Measurements from ENCODE around the gene SH3BGRL3. TPM values are rescaled to one million over a fixed set of nuclear protein-coding genes. Genes with fewer than 3 reads are reported as not detected.
"Not testable (repeated sequence)": the region's sequence is repeated elsewhere in the genome, so short reads cannot be mapped to it uniquely, and the experiment has no call there.

Gene SH3BGRL3
- total and polyA plus RNA-seq, 3 experiments from 2014 or later, result 447 to 1,786 (median 472) TPM

- Mint-ChIP-seq H3K36me3 (peaks cover 0 to 4% (median 0%) of the 10 kb centered on the region in 3 donors), H3K4me3 (peak overlapping the region; percentile 54 to 99 (median 95)), H3K27me3 (no peaks in the 10 kb centered on the region), H3K9me3 (no peaks in the 10 kb centered on the region), H3K27ac (peak overlapping the region; percentile 79 to 93 (median 85)), H3K4me1 (peaks cover 30 to 34% (median 32%) of the 10 kb centered on the region in 3 donors)
- POLR2A ChIA-PET, result interaction anchor here (0.6 to 2.7 kb wide), 7 partner anchors 11 to 125 kb away, joined by 3 to 28 read pairs (median 6); partner anchors contain the start of genes CD52 and DHDDS
- CTCF ChIA-PET, result interaction anchor here (0.8 to 32.6 kb wide), 6 partner anchors 8 to 74 kb away, joined by 3 to 840 read pairs (median 4); partner anchors contain the start of genes CD52, CEP85 and SH3BGRL3
- Histone ChIP-seq H3K4me1 (ENCODE audit: insufficient read depth, low read length) (peaks cover 35% of the 10 kb centered on the region), H3K27ac (ENCODE audit: low read depth, low read length) (peak overlapping the region; percentile 13), H3K9me3 (ENCODE audit: low read length) (no peaks in the 10 kb centered on the region), H3K36me3 (ENCODE audit: insufficient read depth, low read length) (no peaks in the 10 kb centered on the region), H3K4me3 (ENCODE audit: low read length) (peak overlapping the region; percentile 56), H3K27me3 (ENCODE audit: insufficient read depth, low read length, poor library complexity, severe bottlenecking) (no peaks in the 10 kb centered on the region)
- peak in 1 of 5 donors; percentile 66 for DNase-seq
These were observed 27.5 kb downstream of the SH3BGRL3 start for GRCh38 chr1:26307363-26307781.

DNA sequence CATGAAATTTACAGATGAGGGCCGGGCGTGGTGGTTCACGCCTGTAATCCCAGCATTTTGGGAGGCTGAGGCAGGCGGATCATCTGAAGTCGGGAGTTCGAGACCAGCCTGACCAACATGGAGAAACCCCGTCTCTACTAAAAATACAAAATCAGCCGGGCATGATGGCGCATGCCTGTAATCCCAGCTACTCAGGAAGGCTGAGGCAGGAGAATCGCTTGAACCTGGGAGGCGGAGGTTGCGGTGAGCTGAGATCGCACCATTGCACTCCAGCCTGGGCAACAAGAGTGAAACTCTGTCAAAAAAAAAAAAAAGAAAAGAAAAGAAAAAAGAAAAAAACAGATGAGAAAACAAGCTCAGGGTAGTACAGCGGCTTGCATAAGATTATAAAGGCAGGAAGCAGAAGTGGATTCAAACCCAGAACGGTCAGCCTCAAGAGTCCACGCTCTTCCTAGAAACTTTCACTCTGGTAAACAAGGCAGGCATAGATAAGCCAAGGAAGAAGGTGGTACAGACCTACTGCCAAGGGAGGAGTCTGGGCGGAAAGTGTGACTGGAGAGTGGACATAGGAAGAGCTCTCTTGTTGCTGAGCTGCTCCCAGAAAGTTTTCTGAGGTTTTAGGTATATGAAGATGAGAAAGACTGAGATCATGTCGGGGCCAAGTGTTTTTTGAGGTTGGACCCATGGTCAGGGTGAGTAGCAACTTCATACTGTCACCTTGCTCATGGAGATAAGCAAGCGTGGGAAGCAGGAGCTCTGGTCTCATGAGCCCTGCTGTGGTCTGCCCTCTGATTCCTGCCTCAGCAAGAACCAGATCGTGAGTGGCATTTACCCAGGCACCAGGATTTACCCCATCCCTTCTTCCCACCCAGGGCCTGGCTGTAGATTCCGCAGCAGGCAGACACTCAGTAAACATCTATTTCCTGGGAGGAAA, 28.3 kb downstream of the SH3BGRL3 start:
- ChIA-PET CTCF (interaction anchor here (0.8 to 32.6 kb wide), 5 partner anchors 11 to 69 kb away, joined by 3 to 840 read pairs (median 4); partner anchors contain the start of genes CD52 and SH3BGRL3), POLR2A (interaction anchor here (0.6 to 2.7 kb wide), 4 partner anchors 10 to 124 kb away, joined by 3 to 28 read pairs (median 11); partner anchors contain the start of genes CD52 and DHDDS)
- H3K27ac Mint-ChIP-seq, result peak overlapping the region; percentile 52 to 93 (median 84)
- not testable (repeated sequence) for DNase-seq; H3K9me3 Mint-ChIP-seq; H3K36me3 Mint-ChIP-seq; H3K9me3 ChIP-seq (ENCODE audit: low read length); H3K27me3 Mint-ChIP-seq; H3K36me3 ChIP-seq (ENCODE audit: insufficient read depth, low read length); H3K27me3 ChIP-seq (ENCODE audit: insufficient read depth, low read length, poor library complexity, severe bottlenecking)
- Histone ChIP-seq H3K27ac (ENCODE audit: low read depth, low read length) (peak overlapping the region; percentile 62), H3K4me1 (ENCODE audit: insufficient read depth, low read length) (peaks cover 35% of the 10 kb centered on the region), H3K4me3 (ENCODE audit: low read length) (peak overlapping the region; percentile 17)
- peaks cover 34 to 38% (median 36%) of the 10 kb centered on the region in 3 donors for H3K4me1 Mint-ChIP-seq
- peak overlapping the region; percentile 16 to 97 (median 61) for H3K4me3 Mint-ChIP-seq

- peak overlapping the region in 7 of 8 donors; percentile 39 to 95 (median 90) for H3K27ac Mint-ChIP-seq
- H3K27me3 ChIP-seq (ENCODE audit: insufficient read depth, low read length, poor library complexity, severe bottlenecking), result no peaks in the 10 kb centered on the region
- H3K36me3 ChIP-seq (ENCODE audit: insufficient read depth, low read length), result no peaks in the 10 kb centered on the region
- H3K4me3 ChIP-seq (ENCODE audit: low read length), result no peak overlapping the region
- no peak for DNase-seq
- no peaks in the 10 kb centered on the region for H3K9me3 ChIP-seq (ENCODE audit: low read length)
- POLR2A ChIA-PET, result interaction anchor here (10.4 kb wide), 1 partner anchor 27 kb away, joined by 287 read pairs; no protein-coding TSS in a partner anchor
- H3K27ac ChIP-seq (ENCODE audit: low read depth, low read length), result no peak overlapping the region
- peaks cover 0 to 2% of the 10 kb centered on the region in 2 donors for H3K27me3 Mint-ChIP-seq
- CTCF ChIA-PET, result interaction anchor here (0.8 to 32.6 kb wide), 9 partner anchors 8 to 172 kb away, joined by 3 to 840 read pairs (median 4); partner anchors contain the start of genes CEP85, SH3BGRL3 and UBXN11
- peak overlapping the region; percentile 61 to 83 (median 76) for H3K4me3 Mint-ChIP-seq
- H3K4me1 ChIP-seq (ENCODE audit: insufficient read depth, low read length), result peaks cover 42% of the 10 kb centered on the region
- H3K9me3 Mint-ChIP-seq, result no peaks in the 10 kb centered on the region
- peaks cover 0 to 17% (median 6%) of the 10 kb centered on the region in 3 donors for H3K36me3 Mint-ChIP-seq
- peaks cover 52 to 56% (median 55%) of the 10 kb centered on the region in 3 donors for H3K4me1 Mint-ChIP-seq
These were observed 34.6 kb downstream of the SH3BGRL3 start for GRCh38 chr1:26314501-26314900.

- Histone ChIP-seq H3K36me3 (ENCODE audit: insufficient read depth, low read length) (peaks cover 12% of the 10 kb centered on the region), H3K9me3 (ENCODE audit: low read length) (no peaks in the 10 kb centered on the region), H3K4me1 (ENCODE audit: insufficient read depth, low read length) (peaks cover 54% of the 10 kb centered on the region), H3K27me3 (ENCODE audit: insufficient read depth, low read length, poor library complexity, severe bottlenecking) (no peaks in the 10 kb centered on the region), H3K27ac (ENCODE audit: low read depth, low read length) (peak overlapping the region; percentile 52), H3K4me3 (ENCODE audit: low read length) (no peak overlapping the region)
- Mint-ChIP-seq H3K36me3 (peaks cover 2 to 29% (median 9%) of the 10 kb centered on the region in 3 donors), H3K27ac (peak overlapping the region; percentile 14 to 94 (median 71)), H3K9me3 (no peaks in the 10 kb centered on the region), H3K4me1 (peaks cover 64 to 71% (median 67%) of the 10 kb centered on the region in 3 donors), H3K4me3 (peak overlapping the region; percentile 46 to 97 (median 89)), H3K27me3 (peaks cover 0 to 2% of the 10 kb centered on the region in 2 donors)
- ChIA-PET POLR2A (interaction anchor here (0.6 to 10.4 kb wide), 4 partner anchors 28 to 45 kb away, joined by 3 to 287 read pairs (median 54); partner anchors contain the start of gene SH3BGRL3), CTCF (interaction anchor here (0.9 to 32.6 kb wide), 8 partner anchors 8 to 173 kb away, joined by 3 to 840 read pairs (median 5); partner anchors contain the start of genes SH3BGRL3 and UBXN11)
- no peak for DNase-seq
These were observed 36.3 kb downstream of the SH3BGRL3 start for GRCh38 chr1:26315874-26316850.

DNA sequence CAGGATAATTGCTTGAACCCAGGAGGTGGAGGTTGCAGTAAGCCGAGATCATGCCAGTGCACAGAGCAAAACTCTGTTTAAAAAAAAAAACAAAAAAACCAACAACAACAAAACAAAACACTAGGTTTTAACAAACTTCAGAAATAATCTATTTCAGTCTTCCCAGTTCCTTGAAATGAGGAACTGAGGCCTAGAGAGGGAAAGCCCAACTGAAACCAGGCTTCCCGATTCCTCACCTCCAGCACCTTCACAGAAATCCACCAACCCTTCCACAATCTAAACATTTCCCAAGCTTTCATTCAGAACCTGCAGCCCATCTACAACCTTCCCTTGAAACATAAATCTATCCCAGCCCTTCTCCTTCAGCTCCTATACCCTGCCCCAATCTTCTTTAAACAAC, 37.3 kb downstream of the SH3BGRL3 start:
- peak overlapping the region; percentile 81 to 99 (median 92) for H3K4me3 Mint-ChIP-seq
- POLR2A ChIA-PET, result interaction anchor here (0.6 to 10.4 kb wide), 6 partner anchors 10 to 47 kb away, joined by 3 to 287 read pairs (median 11); partner anchors contain the start of genes SH3BGRL3 and UBXN11
- H3K9me3 ChIP-seq (ENCODE audit: low read length), result no peaks in the 10 kb centered on the region
- H3K27ac Mint-ChIP-seq, result peak overlapping the region in 7 of 8 donors; percentile 55 to 96 (median 89)
- H3K9me3 Mint-ChIP-seq, result no peaks in the 10 kb centered on the region
- H3K4me1 ChIP-seq (ENCODE audit: insufficient read depth, low read length), result peaks cover 64% of the 10 kb centered on the region
- H3K4me3 ChIP-seq (ENCODE audit: low read length), result peak overlapping the region; percentile 93
- peaks cover 67 to 77% (median 69%) of the 10 kb centered on the region in 3 donors for H3K4me1 Mint-ChIP-seq
- H3K36me3 Mint-ChIP-seq, result peaks cover 6 to 38% (median 15%) of the 10 kb centered on the region in 3 donors
- CTCF ChIA-PET, result interaction anchor here (1.0 to 32.6 kb wide), 9 partner anchors 8 to 172 kb away, joined by 3 to 840 read pairs (median 5); partner anchors contain the start of genes C1orf232, SH3BGRL3, UBXN11 and ZNF593
- H3K27me3 ChIP-seq (ENCODE audit: insufficient read depth, low read length, poor library complexity, severe bottlenecking), result no peaks in the 10 kb centered on the region
- peaks cover 0 to 2% of the 10 kb centered on the region in 2 donors for H3K27me3 Mint-ChIP-seq
- H3K36me3 ChIP-seq (ENCODE audit: insufficient read depth, low read length), result peaks cover 20% of the 10 kb centered on the region
- peak overlapping the region; percentile 52 for H3K27ac ChIP-seq (ENCODE audit: low read depth, low read length)
- DNase-seq, result no peak

DNA sequence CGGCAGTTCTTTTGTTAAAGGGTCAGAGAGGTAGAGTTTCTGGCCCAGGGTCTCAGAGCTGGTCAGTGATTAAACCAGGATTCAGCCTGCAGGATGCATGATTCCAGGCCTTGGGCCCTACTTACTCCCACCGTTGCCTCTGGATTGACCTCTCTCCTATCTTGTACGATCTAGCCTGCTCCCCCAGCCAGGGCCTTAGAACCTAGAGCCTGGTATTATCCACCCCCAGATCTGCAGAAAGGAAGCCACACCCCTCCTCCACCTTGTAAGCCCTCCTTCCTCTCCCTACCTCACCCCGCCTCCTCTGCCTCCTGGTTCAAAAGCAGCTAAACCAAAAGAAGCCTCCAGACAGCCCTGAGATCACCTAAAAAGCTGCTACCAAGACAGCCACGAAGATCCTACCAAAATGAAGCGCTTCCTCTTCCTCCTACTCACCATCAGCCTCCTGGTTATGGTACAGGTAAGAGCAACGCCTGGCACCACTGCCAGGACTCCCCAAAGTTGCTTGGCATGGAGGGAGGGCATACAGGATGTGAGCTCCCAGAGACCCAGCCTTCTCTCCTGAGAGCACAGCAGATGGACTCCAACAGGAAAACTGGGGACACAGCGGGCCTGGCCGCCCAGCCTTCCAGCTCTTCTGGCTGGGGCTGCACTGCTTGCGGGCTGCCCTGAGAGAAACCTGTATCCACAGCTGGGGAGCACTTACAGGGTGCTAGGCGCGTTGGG, 37.9 kb downstream of the SH3BGRL3 start, which contains the start of gene CD52:
TSS of gene CD52 (plus strand) at position 347 of the 726 bp plus-strand sequence. CDS start at position 407, 60 bp downstream.
- Mint-ChIP-seq H3K27ac (peak within 1 kb of the TSS; percentile 55 to 96 (median 90)), H3K36me3 (peaks cover 8 to 44% (median 15%) of the 10 kb centered on the region in 3 donors), H3K27me3 (peaks cover 0 to 2% of the 10 kb centered on the region in 2 donors), H3K4me3 (peak within 1 kb of the TSS; percentile 81 to 99 (median 92)), H3K9me3 (no peaks in the 10 kb centered on the region), H3K4me1 (peaks cover 72 to 84% (median 75%) of the 10 kb centered on the region in 3 donors)
- ChIA-PET CTCF (interaction anchor here (1.0 to 32.6 kb wide), 14 partner anchors 9 to 173 kb away, joined by 3 to 840 read pairs (median 4); partner anchors contain the start of genes C1orf232, CEP85, LIN28A and SH3BGRL3), POLR2A (interaction anchor here (0.5 to 10.4 kb wide), 8 partner anchors 10 to 266 kb away, joined by 3 to 287 read pairs (median 5); partner anchors contain the start of genes SH3BGRL3 and UBXN11)
- H3K36me3 ChIP-seq (ENCODE audit: insufficient read depth, low read length), result peaks cover 27% of the 10 kb centered on the region
- peaks cover 70% of the 10 kb centered on the region for H3K4me1 ChIP-seq (ENCODE audit: insufficient read depth, low read length)
- peak; percentile 45 to 87 (median 67) for DNase-seq
- peak within 1 kb of the TSS; percentile 93 for H3K4me3 ChIP-seq (ENCODE audit: low read length)
- H3K27me3 ChIP-seq (ENCODE audit: insufficient read depth, low read length, poor library complexity, severe bottlenecking), result no peaks in the 10 kb centered on the region
- H3K27ac ChIP-seq (ENCODE audit: low read depth, low read length), result peak within 1 kb of the TSS; percentile 71
- H3K9me3 ChIP-seq (ENCODE audit: low read length), result no peaks in the 10 kb centered on the region
